Measurements from ENCODE around the gene BZW1.
A peak's percentile ranks its signal among the peaks of the same experiment; 100 is the strongest.
"Not testable (repeated sequence)": the region's sequence is repeated elsewhere in the genome, so short reads cannot be mapped to it uniquely, and the experiment has no call there.

The BZW1 gene

DNA sequence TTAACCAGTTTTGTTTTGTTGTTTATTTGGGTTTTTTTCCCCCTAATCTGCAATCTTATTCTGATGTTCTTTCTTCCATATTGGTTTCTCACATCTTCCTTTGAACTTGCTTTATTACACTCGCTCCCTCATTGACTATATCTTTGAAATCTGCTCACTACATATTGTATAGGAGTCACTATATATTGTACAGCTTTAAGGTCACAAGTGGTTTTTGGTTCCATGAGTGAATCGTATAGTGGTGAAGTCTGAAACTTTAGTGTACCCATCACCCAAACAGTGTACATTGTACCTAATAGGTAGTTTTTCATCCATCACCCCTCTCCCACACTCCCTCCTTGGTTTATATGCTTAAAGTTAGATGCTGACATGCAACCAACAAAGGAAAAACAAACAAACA is 11.3 kb upstream of the BZW1 start:
- TF ChIP-seq, protein P1, sequence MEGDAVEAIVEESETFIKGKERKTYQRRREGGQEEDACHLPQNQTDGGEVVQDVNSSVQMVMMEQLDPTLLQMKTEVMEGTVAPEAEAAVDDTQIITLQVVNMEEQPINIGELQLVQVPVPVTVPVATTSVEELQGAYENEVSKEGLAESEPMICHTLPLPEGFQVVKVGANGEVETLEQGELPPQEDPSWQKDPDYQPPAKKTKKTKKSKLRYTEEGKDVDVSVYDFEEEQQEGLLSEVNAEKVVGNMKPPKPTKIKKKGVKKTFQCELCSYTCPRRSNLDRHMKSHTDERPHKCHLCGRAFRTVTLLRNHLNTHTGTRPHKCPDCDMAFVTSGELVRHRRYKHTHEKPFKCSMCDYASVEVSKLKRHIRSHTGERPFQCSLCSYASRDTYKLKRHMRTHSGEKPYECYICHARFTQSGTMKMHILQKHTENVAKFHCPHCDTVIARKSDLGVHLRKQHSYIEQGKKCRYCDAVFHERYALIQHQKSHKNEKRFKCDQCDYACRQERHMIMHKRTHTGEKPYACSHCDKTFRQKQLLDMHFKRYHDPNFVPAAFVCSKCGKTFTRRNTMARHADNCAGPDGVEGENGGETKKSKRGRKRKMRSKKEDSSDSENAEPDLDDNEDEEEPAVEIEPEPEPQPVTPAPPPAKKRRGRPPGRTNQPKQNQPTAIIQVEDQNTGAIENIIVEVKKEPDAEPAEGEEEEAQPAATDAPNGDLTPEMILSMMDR (IDR thresholded peaks at IDR 0.05; ENCODE audit: low read depth, low read length): no peak
- no peak overlapping the region for H3K4me3 ChIP-seq (ENCODE audit: low read depth, low read length)

- H3K4me3 ChIP-seq (ENCODE audit: low read depth, low read length): not testable (repeated sequence)
These were observed 10.3 kb upstream of the BZW1 start for GRCh38 chr2:200801431-200801830.

GRCh38 chr2:200809506-200810251 is 2.0 kb upstream of the BZW1 start:
- no peak overlapping the region; the same call in 1 of the 2 replicates for H3K4me3 ChIP-seq (ENCODE audit: low read depth, low read length)

DNA sequence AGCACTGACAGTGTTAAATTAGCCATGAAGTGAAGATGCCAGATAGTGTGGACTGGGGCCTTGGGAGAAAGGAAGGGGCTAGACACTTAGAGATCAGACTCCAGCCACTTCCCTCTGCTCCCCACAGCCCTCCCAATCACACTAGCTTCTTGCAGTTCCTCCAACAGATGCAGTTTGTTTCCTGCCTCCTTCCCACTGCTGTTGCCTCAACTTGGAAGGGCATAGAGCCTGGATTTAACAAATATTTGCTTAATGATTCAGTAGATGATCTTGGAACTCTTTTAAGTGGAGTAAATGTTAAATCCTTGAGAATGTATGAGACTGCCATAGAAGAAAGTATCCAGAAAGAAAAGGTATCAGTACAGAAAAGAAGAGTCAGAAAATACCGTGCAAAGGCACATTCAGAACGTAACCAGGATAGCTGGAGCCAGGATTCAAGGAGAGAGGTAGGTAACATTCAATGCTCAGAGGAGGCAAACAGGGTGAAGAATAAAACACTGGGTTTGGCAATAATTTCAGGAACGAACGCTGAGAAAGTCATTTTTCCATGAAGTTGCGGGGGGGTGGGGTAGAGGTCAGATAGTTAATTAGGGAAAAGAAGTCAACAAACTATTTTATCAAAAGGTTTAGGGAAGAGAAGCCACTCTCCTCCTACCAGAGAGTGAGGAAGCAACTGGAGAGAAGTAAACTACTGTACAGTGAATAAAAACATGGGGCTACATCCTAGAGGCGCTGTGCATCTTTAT is 1.3 kb upstream of the BZW1 start:
- H3K4me3 ChIP-seq (ENCODE audit: low read depth, low read length): peak overlapping the region; percentile 77
- TF ChIP-seq, protein P1 (IDR thresholded peaks at IDR 0.05; ENCODE audit: low read depth, low read length): no peak

More at GRCh38 chr2:200809506-200810251, 2.0 kb upstream of the BZW1 start:
- TF ChIP-seq, protein P1 (IDR thresholded peaks at IDR 0.05; ENCODE audit: low read depth, low read length): no peak

GRCh38 chr2:200810998-200811332 is 745 bp upstream of the BZW1 start:
- peak overlapping the region; percentile 77 for H3K4me3 ChIP-seq (ENCODE audit: low read depth, low read length)
- TF ChIP-seq, protein P1 (IDR thresholded peaks at IDR 0.05; ENCODE audit: low read depth, low read length): no peak

DNA sequence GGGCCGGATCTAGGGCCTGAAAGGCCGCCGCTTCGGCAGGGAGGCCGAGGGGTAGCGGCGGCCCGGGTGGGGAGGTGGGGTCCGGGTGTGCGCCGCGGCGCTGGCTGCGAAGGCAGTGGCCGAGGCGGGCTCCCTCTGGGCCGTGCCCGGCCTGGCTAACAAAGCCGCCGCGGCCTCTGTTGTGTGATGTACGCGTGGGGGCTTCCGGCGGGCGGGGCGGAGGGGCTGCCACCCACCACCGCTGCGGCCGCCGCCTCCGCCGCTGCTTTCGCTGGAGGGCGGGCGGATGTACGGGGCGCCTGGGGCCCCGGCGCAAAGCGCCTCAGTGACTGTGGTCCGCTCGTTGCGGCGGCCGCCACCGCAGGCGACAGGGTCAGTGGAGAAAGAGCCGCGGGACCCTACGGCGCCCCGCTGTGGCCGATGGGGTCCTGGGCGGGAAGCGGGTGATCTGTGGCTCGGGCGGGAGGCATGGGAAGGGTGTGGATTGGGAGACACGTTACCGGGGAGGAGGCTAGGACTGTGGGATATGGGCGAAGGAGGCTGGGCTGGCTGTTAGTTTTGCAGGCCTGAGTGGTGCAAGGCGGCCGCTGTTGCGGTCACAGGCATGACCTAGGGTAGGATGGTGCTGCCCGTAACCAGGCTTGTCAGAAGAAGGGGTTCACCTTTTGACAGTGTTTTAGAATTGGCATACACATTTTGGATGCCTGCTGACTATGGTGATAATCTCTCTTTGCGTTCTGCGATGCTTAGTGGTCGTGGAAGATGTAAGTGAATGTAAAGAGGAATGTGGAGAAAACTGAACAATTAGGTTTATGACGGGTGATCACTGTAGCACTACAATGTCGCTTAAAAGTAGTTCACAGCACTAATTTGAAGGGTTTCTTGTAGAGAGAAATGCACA is 662 bp downstream of the BZW1 start:
- TF ChIP-seq, protein P1 (IDR thresholded peaks at IDR 0.05; ENCODE audit: low read depth, low read length): peak; percentile 44; the same call in 1 of the 2 replicates
- H3K4me3 ChIP-seq (ENCODE audit: low read depth, low read length): peak overlapping the region; percentile 77

DNA sequence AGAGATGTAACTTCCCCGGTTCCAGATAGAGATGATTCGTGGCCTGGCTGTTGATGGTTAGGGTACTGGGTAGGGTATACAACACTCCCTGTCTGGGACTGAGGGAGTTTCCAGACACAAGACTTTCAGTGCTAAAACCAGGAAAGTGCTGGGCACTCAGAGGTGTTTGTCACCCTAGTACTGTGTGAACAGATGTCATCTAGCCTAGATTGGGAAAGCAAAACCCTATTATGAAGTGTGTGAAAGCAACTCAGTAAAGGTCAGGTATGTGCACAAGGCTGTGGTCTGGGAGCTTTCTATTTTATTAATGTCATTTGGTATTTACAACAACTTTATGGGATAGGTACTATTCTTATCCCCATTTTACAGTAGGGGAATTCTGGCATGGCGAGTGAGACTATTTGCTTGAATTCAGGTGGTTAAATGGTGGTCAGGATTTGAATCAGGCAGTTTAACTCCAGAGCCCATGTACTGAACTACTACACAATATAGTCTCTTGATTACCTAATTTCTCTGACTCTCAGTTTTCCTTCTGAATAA is 2.6 kb downstream of the BZW1 start:
- TF ChIP-seq, protein P1 (IDR thresholded peaks at IDR 0.05; ENCODE audit: low read depth, low read length): no peak
- H3K4me3 ChIP-seq (ENCODE audit: low read depth, low read length): no peak overlapping the region

Measured in WI38 (cell line).